RWPE1 (cell line): ENCODE results near the gene SPNS2.

Source experiments
- CTCF ChIA-PET: fragments of 350-600 bp; sonication (Branson Sonifier 250); formaldehyde crosslinking; extraction: SDS; loops from one replicate; lab custom pipeline; 2021; lab: Yijun Ruan, JAX
- POLR2A ChIA-PET: fragments of 400-600 bp; formaldehyde crosslinking; extraction: SDS; loops from one replicate; lab custom pipeline; 2020; ENCODE audit warnings: antibody characterized with exemption; ENCODE audit not compliant: low non-redundant PET; lab: Yijun Ruan, JAX
- DNase-seq: peaks from one replicate; pipeline ENCODE4 v3.0.0; 2012; ENCODE audit warnings: low spot score
- H3K27ac ChIP-seq: fragments of 450-650 bp; 2 replicates; pipeline ENCODE4 v1.5.1; 2017
- TF ChIP-seq, protein P1 (sequence below): fragments of 450-650 bp; conservative IDR thresholded peaks from 2 replicates; pipeline ENCODE4 v1.5.1; 2017; ENCODE audit warnings: low read depth, mild to moderate bottlenecking

SPNS2 gene

DNA sequence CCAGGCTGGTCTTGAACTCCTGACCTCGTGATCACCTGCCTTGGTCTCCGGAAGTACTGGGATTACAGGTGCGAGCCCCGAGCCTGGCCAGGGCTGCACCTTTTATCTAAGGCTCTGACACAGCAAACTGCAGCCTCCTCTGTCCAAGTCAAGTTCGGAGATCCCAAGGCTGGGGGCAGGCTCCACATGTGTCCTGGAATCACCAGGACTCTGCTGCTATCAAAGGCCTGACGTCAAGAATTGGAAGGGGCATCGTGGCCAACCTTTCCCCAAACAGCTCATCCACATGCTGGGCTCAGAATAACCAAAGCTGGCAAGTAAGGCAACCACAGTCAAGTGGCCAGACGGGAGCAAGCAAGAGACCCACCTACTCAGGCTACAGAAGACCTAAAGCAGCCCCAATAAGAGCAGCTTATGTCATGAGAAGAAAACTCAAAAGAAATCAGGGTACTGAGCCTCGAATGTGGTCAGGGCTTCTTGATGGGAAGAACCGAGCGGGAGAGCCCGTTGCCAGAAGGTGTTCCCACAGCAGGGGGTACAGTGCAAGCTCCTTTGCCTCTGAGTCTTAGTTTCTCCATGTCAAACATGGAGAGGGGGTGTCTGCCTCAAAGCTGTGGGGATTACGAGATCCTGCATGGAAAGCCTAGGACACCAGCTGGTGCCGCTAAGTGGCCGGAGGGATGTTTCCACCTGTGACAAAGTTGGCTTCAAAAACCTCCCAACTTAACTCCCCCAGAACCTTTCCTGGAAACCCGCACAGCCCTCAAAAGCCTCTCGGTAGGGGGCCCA, 48.6 kb downstream of the SPNS2 start:
- POLR2A ChIA-PET = no interaction called here

DNA sequence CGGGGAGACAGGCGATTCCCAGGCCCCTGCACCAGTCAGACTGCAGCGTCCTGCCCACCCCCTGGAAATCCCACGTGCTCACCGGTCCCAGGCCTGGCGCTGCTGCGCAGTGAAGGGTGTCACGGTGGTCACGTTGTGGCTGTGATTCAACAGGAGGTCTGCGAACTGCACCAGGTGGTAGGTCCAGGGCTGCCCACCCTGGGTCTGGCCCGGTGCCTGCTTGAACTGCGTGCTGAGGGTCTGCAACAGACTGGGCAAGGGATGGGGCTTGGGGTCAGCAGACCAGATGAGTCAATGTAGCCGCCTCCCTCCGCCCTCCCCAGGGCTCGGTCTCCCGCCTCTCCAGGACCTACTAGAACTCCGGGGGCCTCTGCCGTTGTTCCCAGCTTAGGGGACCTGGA, 49.4 kb downstream of the SPNS2 start:
- ChIA-PET CTCF (no interaction called here), POLR2A (no interaction called here)
- TF ChIP-seq, protein P1, sequence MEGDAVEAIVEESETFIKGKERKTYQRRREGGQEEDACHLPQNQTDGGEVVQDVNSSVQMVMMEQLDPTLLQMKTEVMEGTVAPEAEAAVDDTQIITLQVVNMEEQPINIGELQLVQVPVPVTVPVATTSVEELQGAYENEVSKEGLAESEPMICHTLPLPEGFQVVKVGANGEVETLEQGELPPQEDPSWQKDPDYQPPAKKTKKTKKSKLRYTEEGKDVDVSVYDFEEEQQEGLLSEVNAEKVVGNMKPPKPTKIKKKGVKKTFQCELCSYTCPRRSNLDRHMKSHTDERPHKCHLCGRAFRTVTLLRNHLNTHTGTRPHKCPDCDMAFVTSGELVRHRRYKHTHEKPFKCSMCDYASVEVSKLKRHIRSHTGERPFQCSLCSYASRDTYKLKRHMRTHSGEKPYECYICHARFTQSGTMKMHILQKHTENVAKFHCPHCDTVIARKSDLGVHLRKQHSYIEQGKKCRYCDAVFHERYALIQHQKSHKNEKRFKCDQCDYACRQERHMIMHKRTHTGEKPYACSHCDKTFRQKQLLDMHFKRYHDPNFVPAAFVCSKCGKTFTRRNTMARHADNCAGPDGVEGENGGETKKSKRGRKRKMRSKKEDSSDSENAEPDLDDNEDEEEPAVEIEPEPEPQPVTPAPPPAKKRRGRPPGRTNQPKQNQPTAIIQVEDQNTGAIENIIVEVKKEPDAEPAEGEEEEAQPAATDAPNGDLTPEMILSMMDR = no peak
- no peak for DNase-seq
- peak overlapping the region; percentile 10; the same call in 1 of the 2 replicates for H3K27ac ChIP-seq

More for the DNA sequence above, 48.6 kb downstream of the SPNS2 start:
- TF ChIP-seq, protein P1 = no peak
- DNase-seq = no peak
- CTCF ChIA-PET = interaction anchor here (0.5 to 0.6 kb wide), 2 partner anchors 19 to 28 kb away, joined by 3 read pairs; no protein-coding TSS in a partner anchor
- H3K27ac ChIP-seq = peak overlapping the region; percentile 10

DNA sequence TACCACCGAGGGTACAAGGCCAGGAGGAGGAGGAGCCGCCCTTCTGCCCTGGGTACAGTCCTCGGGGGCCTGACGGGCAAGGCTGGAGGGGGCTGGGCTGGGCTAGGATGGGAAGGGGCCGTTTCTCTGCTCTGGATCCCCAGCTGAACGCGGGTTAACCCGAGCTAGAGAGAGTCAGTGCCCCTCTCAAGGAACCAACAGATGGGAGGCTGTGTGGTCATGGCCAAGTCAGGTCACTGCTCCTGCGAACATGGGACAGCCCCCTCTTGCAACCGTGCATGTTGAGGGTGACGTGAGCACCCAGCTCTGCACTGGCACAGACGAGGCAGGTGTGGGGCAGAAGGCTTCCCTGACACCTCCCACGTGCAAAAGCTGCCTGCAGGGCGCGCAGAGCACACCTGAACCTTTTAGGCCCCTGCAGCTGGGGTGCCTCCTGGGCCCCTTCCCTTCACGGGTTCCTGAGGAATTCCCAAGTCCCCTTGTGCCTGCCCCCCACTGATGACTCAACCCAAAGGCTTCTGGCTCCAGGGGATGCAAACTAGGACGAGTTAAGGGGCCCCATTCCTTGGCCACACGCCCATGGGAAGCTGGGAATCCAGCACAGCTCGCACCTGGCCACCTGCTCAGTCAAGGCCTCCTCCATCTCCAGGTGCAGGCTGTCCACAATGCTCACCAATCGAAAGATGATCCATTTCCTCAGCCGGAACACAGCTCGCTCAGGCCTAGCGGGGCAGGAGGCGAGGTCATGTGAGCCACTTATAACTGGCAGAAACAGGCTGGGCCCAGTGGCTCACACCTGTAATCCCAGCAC, 50.2 kb downstream of the SPNS2 start:
- TF ChIP-seq, protein P1 = no peak
- CTCF ChIA-PET = interaction anchor here (0.8 kb wide), 1 partner anchor 16 kb away, joined by 3 read pairs; no protein-coding TSS in a partner anchor

DNA sequence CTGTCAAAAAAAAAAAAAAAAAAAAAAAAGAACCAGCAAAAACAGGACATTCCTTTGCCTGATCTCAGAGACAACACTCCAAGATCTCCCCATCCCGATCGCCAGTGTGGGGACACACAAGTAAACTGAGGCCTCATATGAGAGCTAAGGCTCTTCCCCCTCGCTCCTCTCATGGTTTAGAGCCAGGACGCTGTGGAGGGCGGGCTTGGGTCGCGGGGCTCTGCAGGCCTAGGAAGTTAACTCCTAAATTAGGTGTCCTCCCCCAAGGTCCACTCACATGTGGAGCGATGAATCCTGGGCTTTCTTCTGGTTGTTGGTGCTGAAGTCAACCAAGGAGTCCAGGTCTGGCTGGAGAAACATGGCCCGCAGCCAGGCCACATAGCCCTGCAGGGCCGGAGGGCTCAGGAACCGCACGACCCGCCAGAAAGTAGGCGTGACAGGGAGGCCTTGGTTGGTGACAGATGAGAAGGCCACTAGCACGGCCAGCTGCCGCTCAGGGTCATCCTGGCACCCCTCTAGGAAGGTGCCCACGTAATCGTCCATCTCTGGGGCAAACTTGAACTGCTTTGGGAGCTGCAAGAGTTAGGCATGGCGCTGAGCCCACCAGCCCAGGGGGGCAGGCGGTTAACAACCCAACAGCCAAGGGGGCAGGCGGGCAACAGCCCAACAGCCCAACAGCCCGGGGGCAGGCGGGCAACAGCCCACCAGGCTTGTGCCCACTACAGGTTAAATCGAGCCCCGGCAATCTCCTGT, 51.3 kb downstream of the SPNS2 start:
- TF ChIP-seq, protein P1 = no peak
- ChIA-PET CTCF (interaction anchor here (0.8 kb wide), 1 partner anchor 15 kb away, joined by 3 read pairs; no protein-coding TSS in a partner anchor), POLR2A (interaction anchor here (0.6 kb wide), 1 partner anchor 13 kb away, joined by 3 read pairs; no protein-coding TSS in a partner anchor)
- H3K27ac ChIP-seq = 0 out of 2 replicates have a peak overlapping the region, but pooled peaks have one; percentile 5
- DNase-seq = no peak

More for the DNA sequence above, 50.2 kb downstream of the SPNS2 start:
- H3K27ac ChIP-seq = peak overlapping the region; percentile 23; the same call in 1 of the 2 replicates
- POLR2A ChIA-PET = no interaction called here
- peak; percentile 44 for DNase-seq

DNA sequence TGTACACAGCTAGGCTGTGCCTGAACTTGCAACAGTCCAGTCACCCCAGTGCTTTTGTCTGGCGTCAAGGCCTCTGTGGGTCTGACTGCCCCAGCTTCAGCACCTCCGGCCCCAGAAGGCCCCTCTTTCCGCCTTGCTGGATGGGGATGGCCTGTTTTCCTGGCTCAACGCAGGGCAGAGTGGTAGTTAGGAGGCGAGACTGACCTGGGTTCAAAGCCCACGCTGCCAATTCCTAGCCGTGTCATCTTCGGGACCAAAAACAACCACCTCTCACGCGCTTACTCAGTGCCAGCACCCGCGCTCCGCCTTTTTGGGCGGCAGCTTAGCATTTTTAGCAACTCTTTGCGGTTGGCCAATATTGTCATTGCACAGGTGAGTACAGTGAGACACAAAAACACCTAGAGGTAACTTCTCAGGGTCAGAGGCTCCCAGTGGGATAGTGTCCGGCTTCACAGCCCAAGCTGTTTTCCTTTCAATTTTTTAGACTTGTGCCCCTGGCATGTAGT, 51.9 kb downstream of the SPNS2 start:
- POLR2A ChIA-PET = interaction anchor here (0.6 kb wide), 1 partner anchor 13 kb away, joined by 3 read pairs; no protein-coding TSS in a partner anchor
- no peak for DNase-seq
- TF ChIP-seq, protein P1 = no peak
- 0 out of 2 replicates have a peak overlapping the region, but pooled peaks have one; percentile 5 for H3K27ac ChIP-seq
- CTCF ChIA-PET = no interaction called here
